ENCODE data around the gene TRIM29. TPM values are rescaled to one million over a fixed set of nuclear protein-coding genes. Genes with fewer than 3 reads are reported as not detected.
A peak's percentile ranks its signal among the peaks of the same experiment; 100 is the strongest.

The TRIM29 gene
- total and polyA plus RNA-seq, 2 experiments from 2014 or later, result not detected

DNA sequence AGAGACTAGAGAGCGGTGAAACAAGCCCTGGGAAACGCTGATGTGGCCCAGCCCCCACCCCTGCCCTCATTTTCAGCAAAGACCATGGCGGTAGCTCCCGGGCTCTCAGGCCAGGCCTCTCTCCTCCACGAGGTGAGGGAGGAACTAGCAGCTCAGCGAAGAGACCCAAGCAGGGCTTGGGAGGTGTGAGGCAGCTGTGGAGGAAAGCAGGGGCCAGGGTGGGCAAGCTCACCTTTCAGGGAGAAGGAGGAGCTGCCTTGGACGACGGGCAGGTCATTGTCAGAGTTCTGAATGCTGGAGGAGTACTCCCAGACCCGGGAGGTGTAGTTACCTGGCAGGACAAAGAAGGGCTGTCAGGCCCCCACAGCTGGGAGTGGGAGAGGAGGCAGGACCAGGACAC, 19.9 kb downstream of the TRIM29 start:
- no peak overlapping the region for H3K27ac ChIP-seq
- H3K4me3 ChIP-seq, result no peak overlapping the region

DNA sequence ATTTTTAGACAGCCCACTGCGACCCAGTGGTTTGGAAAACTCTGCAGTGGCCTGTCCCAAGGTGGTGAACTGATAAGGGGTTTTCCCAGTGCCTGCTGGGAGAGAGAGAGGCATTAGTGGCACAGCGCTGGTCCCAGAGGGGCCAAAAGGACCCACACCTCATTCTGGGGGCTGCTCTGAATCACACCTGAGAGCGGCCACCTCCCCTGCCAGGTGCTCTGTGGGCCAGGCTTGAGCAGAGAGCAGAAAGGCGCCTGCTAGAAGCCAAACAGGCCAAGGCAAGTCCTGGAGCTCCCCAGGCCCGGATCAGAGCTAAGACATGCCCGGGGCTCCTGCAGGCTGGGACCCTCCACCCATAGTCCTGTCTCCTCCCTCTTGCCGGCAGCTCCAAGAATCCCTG, 20.9 kb downstream of the TRIM29 start:
- peaks cover 15% of the 10 kb centered on the region for H3K27me3 ChIP-seq
- TF ChIP-seq, protein P1, sequence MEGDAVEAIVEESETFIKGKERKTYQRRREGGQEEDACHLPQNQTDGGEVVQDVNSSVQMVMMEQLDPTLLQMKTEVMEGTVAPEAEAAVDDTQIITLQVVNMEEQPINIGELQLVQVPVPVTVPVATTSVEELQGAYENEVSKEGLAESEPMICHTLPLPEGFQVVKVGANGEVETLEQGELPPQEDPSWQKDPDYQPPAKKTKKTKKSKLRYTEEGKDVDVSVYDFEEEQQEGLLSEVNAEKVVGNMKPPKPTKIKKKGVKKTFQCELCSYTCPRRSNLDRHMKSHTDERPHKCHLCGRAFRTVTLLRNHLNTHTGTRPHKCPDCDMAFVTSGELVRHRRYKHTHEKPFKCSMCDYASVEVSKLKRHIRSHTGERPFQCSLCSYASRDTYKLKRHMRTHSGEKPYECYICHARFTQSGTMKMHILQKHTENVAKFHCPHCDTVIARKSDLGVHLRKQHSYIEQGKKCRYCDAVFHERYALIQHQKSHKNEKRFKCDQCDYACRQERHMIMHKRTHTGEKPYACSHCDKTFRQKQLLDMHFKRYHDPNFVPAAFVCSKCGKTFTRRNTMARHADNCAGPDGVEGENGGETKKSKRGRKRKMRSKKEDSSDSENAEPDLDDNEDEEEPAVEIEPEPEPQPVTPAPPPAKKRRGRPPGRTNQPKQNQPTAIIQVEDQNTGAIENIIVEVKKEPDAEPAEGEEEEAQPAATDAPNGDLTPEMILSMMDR (IDR thresholded peaks at IDR 0.05; ENCODE audit: low read depth, low read length), result no peak
- H3K27ac ChIP-seq, result no peak overlapping the region
- H3K4me1 ChIP-seq (ENCODE audit: low read depth), result no peaks in the 10 kb centered on the region
- H3K4me3 ChIP-seq, result no peak overlapping the region
- no peaks in the 10 kb centered on the region for H3K36me3 ChIP-seq
- H3K9me3 ChIP-seq (ENCODE audit: low read depth), result no peaks in the 10 kb centered on the region
- DNase-seq (ENCODE audit: low read depth in 1 of 2, low spot score in 1 of 2), result no peak

More for the DNA sequence above, 19.9 kb downstream of the TRIM29 start:
- no peak for DNase-seq (ENCODE audit: low read depth in 1 of 2, low spot score in 1 of 2)
- TF ChIP-seq, protein P1 (IDR thresholded peaks at IDR 0.05; ENCODE audit: low read depth, low read length), result no peak
- Histone ChIP-seq H3K9me3 (ENCODE audit: low read depth) (no peaks in the 10 kb centered on the region), H3K36me3 (no peaks in the 10 kb centered on the region), H3K27me3 (peaks cover 11% of the 10 kb centered on the region), H3K4me1 (ENCODE audit: low read depth) (no peaks in the 10 kb centered on the region)

DNA sequence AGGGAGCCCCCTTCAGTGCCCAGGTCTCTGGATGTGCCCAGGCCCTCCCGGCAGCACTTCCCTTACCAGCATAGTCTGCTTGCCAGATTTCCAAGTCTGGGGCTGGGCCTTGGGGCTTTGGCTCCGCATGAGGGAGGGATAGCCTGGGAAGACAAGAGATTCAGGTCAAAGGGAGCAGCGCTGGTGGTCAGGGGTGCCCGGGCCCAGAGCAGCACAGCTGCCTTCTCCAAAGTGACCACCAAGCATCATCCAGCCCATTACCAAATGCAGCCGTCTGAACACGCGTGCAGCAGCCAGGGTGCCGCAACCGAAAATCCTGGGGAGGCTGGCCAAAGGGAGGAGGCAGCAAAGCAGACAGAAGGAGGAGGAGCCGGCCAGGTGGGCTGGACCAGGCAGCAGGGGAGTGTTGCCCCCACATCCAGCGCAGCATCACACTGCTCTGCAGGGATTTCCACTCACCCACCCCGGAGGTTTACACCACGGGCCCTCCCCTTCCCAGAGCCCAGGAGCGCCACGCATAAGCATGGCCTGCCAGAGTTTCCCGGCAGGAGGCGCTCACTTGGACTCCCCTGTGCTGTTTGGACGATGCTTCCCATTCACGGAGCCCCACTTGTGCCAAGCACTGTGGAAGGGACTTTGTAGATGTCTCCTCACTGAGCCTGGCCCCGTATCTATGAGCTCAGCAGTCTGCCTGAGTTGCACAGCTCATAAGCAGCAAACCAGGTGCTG, 22.5 kb downstream of the TRIM29 start:
- Histone ChIP-seq H3K4me1 (ENCODE audit: low read depth) (no peaks in the 10 kb centered on the region), H3K4me3 (no peak overlapping the region), H3K27me3 (peaks cover 21% of the 10 kb centered on the region), H3K36me3 (no peaks in the 10 kb centered on the region), H3K9me3 (ENCODE audit: low read depth) (no peaks in the 10 kb centered on the region), H3K27ac (no peak overlapping the region)
- TF ChIP-seq, protein P1 (IDR thresholded peaks at IDR 0.05; ENCODE audit: low read depth, low read length), result peak; percentile 22
- no peak for DNase-seq (ENCODE audit: low read depth in 1 of 2, low spot score in 1 of 2)

DNA sequence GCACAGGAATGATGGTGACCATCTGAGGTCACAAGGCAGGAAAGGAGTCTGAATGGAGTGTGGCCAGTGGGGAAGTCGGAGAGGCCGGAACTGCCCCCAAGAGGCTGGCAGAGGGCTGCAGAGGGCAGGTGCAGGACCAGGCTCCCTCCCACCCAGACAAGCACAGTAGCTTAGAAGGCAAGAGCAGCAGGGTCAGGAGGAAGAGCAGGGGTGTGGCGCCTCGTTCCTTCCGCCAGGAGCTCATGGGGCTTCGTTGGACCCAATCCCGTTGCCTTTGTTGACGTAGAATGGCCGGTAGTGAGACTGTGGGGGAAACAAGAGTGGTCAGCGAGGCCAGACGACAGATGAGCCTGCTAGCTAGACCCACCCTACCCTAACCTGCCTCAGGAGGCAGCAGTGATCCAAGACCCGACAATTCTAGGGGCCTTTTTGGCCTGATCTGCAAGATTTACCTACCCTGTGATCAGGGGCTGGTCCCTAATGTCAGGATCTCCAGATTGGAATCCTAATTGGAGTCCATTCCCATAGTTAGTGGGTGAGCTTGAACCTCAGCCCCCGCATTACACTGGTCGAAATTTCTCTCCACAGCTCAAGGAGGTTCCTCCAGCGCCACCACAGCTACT, 25.6 kb downstream of the TRIM29 start:
- H3K27me3 ChIP-seq, result peaks cover 30% of the 10 kb centered on the region
- DNase-seq (ENCODE audit: low read depth in 1 of 2, low spot score in 1 of 2), result no peak
- TF ChIP-seq, protein P1 (IDR thresholded peaks at IDR 0.05; ENCODE audit: low read depth, low read length), result no peak

DNA sequence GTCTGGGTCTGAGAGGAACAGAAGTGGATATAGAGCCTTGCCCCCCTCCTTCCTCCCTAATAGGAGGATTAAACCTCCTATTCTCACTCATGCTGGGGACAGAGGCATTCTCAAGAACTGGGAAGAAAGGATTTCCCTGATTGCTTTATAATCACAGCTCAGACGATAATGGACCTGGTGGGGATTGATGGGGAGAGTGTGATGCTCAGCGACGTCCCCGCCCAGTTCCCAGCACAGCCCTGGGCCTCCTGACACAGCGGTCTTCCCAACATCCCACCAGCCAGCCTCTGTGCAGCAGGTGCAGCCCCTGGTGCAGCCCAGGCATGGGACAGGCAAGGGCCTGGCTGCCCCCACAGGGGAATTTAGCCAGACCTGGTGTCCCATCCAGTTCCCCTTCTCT, 28.4 kb downstream of the TRIM29 start:
- Histone ChIP-seq H3K9me3 (ENCODE audit: low read depth) (no peaks in the 10 kb centered on the region), H3K27me3 (peaks cover 30% of the 10 kb centered on the region), H3K27ac (no peak overlapping the region), H3K4me3 (no peak overlapping the region), H3K36me3 (no peaks in the 10 kb centered on the region), H3K4me1 (ENCODE audit: low read depth) (no peaks in the 10 kb centered on the region)
- no peak for DNase-seq (ENCODE audit: low read depth in 1 of 2, low spot score in 1 of 2)
- TF ChIP-seq, protein P1 (IDR thresholded peaks at IDR 0.05; ENCODE audit: low read depth, low read length), result no peak

More for the DNA sequence above, 25.6 kb downstream of the TRIM29 start:
- H3K27ac ChIP-seq, result no peak overlapping the region
- H3K9me3 ChIP-seq (ENCODE audit: low read depth), result no peaks in the 10 kb centered on the region
- H3K36me3 ChIP-seq, result no peaks in the 10 kb centered on the region
- H3K4me1 ChIP-seq (ENCODE audit: low read depth), result no peaks in the 10 kb centered on the region
- no peak overlapping the region for H3K4me3 ChIP-seq

All from cardiac muscle cell (in vitro differentiated cells and primary cell).